ENCODE data around the gene ELFN2.

GRCh38 chr22:37334461-37334858 is 92.8 kb downstream of the ELFN2 start:
- TF ChIP-seq EZH2 (IDR thresholded peaks at IDR 0.05; ENCODE audit: insufficient read depth, poor library complexity, severe bottlenecking) = no peak
- TF ChIP-seq EZH2phosphoT487 (IDR thresholded peaks at IDR 0.05; ENCODE audit: insufficient read depth, low read depth) = no peak

Data from GM23248 (cell line).